Omental fat pad (tissue), 4 donors: ENCODE results near the gene DDX52. TPM values are rescaled to one million over a fixed set of nuclear protein-coding genes. Genes with fewer than 3 reads are reported as not detected.

ENCODE experiments used
- ATAC-seq: fragments of 150-250 bp; one replicate; pipeline ENCODE4 v1.9.1; 2016; ENCODE audit warnings: mild to moderate bottlenecking, moderate library complexity; ENCODE audit not compliant: low FRiP score
- DNase-seq: peaks from one replicate; pipeline ENCODE4 v3.0.0-alpha.2; 2019; ENCODE audit warnings: low spot score
- small RNA-seq: library from RNA; depleted of rRNA; stranded (forward); fragments of <200 nt; gene quantifications from one replicate; pipeline ENCODE3, GENCODE V24; 2016
- total RNA-seq, 4 donors: library from RNA; depleted of rRNA; stranded (reverse); fragments of >200 nt; gene quantifications; one replicate each; pipeline ENCODE4 v1.1.0, GENCODE V29; 2016
- TF ChIP-seq, protein P1 (sequence below), 3 donors: fragments of 450-650 bp; IDR thresholded peaks; one replicate each; pipeline ENCODE4 v1.5.1; 2016 to 2017; ENCODE audit warnings: antibody characterized with exemption in 3 of 3, mild to moderate bottlenecking in 3 of 3, moderate library complexity in 2 of 3

The DDX52 gene
- total RNA-seq, 4 donors from 2014 or later: 13.1 to 23.9 (median 16.6) TPM

DNA sequence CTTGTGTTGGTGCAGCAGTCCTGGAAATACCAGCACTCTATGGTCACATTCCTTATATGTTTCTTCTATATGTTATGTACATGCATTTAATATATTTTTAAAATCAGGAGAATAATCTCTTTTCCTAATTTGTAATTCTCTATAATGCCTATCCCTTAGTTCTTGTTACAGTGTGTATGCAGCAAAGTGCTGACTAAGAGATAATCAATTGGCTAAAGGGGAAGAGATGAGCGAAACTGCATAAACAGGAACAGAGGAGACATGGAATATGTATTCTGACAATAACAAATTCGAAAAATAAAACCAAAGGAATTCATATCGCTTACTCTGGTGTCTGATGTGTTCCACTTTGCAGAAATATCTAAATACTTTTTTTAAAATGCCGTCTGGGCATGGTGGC is 75.7 kb downstream of the DDX52 start:
- no peak for DNase-seq
- no peak for ATAC-seq
- TF ChIP-seq, protein P1, sequence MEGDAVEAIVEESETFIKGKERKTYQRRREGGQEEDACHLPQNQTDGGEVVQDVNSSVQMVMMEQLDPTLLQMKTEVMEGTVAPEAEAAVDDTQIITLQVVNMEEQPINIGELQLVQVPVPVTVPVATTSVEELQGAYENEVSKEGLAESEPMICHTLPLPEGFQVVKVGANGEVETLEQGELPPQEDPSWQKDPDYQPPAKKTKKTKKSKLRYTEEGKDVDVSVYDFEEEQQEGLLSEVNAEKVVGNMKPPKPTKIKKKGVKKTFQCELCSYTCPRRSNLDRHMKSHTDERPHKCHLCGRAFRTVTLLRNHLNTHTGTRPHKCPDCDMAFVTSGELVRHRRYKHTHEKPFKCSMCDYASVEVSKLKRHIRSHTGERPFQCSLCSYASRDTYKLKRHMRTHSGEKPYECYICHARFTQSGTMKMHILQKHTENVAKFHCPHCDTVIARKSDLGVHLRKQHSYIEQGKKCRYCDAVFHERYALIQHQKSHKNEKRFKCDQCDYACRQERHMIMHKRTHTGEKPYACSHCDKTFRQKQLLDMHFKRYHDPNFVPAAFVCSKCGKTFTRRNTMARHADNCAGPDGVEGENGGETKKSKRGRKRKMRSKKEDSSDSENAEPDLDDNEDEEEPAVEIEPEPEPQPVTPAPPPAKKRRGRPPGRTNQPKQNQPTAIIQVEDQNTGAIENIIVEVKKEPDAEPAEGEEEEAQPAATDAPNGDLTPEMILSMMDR (IDR thresholded peaks at IDR 0.05): no peak

DNA sequence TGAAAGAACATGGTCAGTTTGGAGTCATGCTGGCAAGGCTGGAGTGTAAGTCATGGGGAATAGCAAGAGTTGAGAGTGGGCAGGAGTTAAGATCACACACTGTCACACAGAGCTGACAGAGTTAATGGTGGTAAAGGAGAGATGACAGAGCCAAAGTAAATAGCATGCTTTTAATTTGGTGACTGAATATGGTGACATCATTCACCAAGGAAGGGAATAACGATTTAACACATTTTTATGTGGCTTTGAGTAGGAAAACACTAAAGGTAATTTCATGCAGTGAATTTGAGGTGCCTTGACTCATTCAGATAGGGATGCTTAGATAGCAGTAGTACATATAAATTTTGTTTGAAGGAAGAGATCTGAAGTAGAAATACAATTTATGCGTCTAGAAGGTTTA is 76.1 kb downstream of the DDX52 start:
- TF ChIP-seq, protein P1 (IDR thresholded peaks at IDR 0.05): no peak
- DNase-seq (no peak), ATAC-seq (no peak)

DNA sequence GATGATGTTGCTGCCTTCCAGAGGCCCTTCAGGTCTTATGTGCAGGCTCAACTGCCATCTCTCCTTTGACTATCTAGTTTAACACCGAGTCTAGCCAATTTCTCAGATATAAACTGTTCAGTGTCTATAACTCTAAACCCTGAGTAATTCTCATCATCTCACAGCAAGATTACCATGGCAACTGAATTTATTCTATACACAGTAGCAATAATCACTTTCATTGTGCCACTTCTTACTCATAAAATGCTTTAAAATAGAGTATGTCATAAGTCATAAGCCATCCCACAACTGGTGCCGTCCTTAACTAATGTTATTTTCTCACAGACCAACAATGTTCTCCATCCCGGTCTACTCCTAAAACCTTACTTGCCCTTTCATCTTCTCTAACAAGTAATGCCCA is 79.0 kb downstream of the DDX52 start:
- DNase-seq (no peak), ATAC-seq (no peak)
- TF ChIP-seq, protein P1 (IDR thresholded peaks at IDR 0.05): no peak

DNA sequence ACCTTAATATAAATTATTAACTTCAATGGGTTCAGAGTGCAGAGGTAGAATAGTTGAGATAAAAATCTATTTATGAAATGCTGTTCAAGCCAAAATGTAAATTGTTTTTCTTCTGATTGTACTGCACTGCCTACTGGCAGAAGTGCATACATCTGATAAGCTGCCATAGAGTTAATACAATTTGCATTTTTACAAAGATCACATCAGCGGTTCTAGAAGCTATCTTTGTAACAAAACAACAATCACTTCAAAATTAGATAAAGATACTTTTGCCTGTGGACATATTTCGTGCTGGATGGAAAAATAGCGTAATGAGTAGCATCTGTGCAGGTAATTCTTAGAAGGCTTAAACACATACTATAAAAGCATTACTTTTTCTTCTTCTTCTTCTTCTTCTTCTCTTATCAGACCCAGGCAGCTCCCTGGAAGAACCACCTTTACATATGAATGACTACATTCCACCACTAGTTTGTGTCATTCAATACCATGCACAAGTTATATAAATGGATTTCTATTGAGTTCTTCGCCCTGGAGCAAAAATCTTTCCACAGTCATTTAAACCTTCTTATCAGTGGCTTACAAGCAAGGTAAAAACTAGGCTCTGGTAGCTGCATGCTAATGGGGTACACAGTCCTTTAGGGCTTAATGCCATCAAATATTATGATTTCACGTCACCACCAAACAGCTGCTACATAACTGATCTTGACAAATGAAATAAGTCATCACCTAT is 81.1 kb downstream of the DDX52 start:
- TF ChIP-seq, protein P1 (IDR thresholded peaks at IDR 0.05): no peak
- DNase-seq (no peak), ATAC-seq (no peak)

Small RNAs within 50 kb of the gene (small RNA-seq; reads per million reads assigned to genes)
- not detected for gene MIR378J

Other genes with a start within 250 kb of the DDX52 start
- 10 to 100 TPM; 28.7 to 72.7 (median 42.2) TPM for gene ACACA, start 236.6 kb downstream of the DDX52 start, total RNA-seq
- gene TADA2A, start 236.6 kb downstream of the DDX52 start, total RNA-seq: 10 to 100 TPM; 11.5 to 28.1 (median 16.0) TPM
- 10 to 100 TPM; 12.6 to 65.7 (median 30.6) TPM for gene DUSP14, start 153.6 kb downstream of the DDX52 start, total RNA-seq
- gene SYNRG, start 34.0 kb downstream of the DDX52 start, total RNA-seq: 10 to 100 TPM; 17.4 to 33.1 (median 22.7) TPM
- gene HNF1B, start 101.6 kb upstream of the DDX52 start, total RNA-seq: not detected